DOHH2 (cell line): Measurements from ENCODE around the gene FAM118A.

Experiments used
- H3F3A ChIP-seq: fragments of 200-600 bp; sonication (generic), shearing (Covaris generic); 2 replicates; pipeline ENCODE4 v1.6.0; 2016; ENCODE audit warnings: antibody characterized with exemption, mild to moderate bottlenecking; ENCODE audit not compliant: control insufficient read depth, insufficient read depth
- H3K27ac ChIP-seq: fragments of 200-600 bp; sonication (generic); 2 replicates; pipeline ENCODE4 v1.5.1; 2014; ENCODE audit warnings: low read depth, mild to moderate bottlenecking, low read length, moderate library complexity
- H3K27me3 ChIP-seq: fragments of 200-600 bp; sonication (generic); 2 replicates; pipeline ENCODE4 v1.6.1; 2014; ENCODE audit warnings: mild to moderate bottlenecking, low read length, mixed read lengths; ENCODE audit not compliant: control insufficient read depth
- H3K36me3 ChIP-seq: fragments of 200-600 bp; sonication (generic); 2 replicates; pipeline ENCODE4 v1.6.1; 2014; ENCODE audit warnings: mild to moderate bottlenecking, low read length, moderate library complexity, mixed read lengths; ENCODE audit not compliant: control insufficient read depth
- H3K4me1 ChIP-seq: fragments of 200-600 bp; sonication (generic); 2 replicates; pipeline ENCODE4 v1.6.1; 2014; ENCODE audit warnings: mild to moderate bottlenecking, low read length, mixed read lengths; ENCODE audit not compliant: control insufficient read depth
- H3K4me2 ChIP-seq: fragments of 200-600 bp; sonication (generic); 2 replicates; pipeline ENCODE4 v1.6.0; 2014; ENCODE audit warnings: mild to moderate bottlenecking, low read length, moderate library complexity
- H3K4me3 ChIP-seq: fragments of 200-600 bp; sonication (generic); 2 replicates; pipeline ENCODE4 v1.5.1; 2014; ENCODE audit warnings: mild to moderate bottlenecking, low read length, mixed read lengths
- H3K79me2 ChIP-seq: fragments of 200-600 bp; sonication (generic); 2 replicates; pipeline ENCODE4 v1.6.1; 2014; ENCODE audit warnings: mild to moderate bottlenecking, low read length, mixed read lengths; ENCODE audit not compliant: control insufficient read depth
- H3K9me2 ChIP-seq: fragments of 200-600 bp; sonication (generic); replicated peaks from 2 replicates; pipeline ENCODE4 v1.6.1; 2014; ENCODE audit warnings: mild to moderate bottlenecking, low read length, mixed read lengths; ENCODE audit not compliant: control insufficient read depth
- H3K9me3 ChIP-seq: fragments of 200-600 bp; sonication (generic); 2 replicates; pipeline ENCODE4 v1.6.1; 2014; ENCODE audit warnings: antibody characterized with exemption, low read length, mixed read lengths; ENCODE audit not compliant: control insufficient read depth, insufficient read depth
- H4K20me1 ChIP-seq: fragments of 200-600 bp; sonication (generic); 2 replicates; pipeline ENCODE4 v1.6.0; 2014; ENCODE audit warnings: low read depth, mild to moderate bottlenecking, antibody characterized with exemption, low read length, moderate library complexity; ENCODE audit not compliant: control insufficient read depth, insufficient read depth
- EZH2phosphoT487 ChIP-seq: fragments of 200-600 bp; sonication (generic); IDR thresholded peaks from 2 replicates; pipeline ENCODE4 v1.6.1; 2017; ENCODE audit warnings: borderline replicate concordance, mild to moderate bottlenecking, antibody characterized with exemption, low read length, moderate library complexity, mixed read lengths
- TF ChIP-seq, protein P1 (sequence below): fragments of 200-600 bp; sonication (generic); IDR thresholded peaks from one replicate; pipeline ENCODE4 v1.5.1; 2014; ENCODE audit warnings: antibody characterized with exemption, mild to moderate bottlenecking, low read depth, low read length; ENCODE audit not compliant: poor library complexity, severe bottlenecking

The FAM118A gene

DNA sequence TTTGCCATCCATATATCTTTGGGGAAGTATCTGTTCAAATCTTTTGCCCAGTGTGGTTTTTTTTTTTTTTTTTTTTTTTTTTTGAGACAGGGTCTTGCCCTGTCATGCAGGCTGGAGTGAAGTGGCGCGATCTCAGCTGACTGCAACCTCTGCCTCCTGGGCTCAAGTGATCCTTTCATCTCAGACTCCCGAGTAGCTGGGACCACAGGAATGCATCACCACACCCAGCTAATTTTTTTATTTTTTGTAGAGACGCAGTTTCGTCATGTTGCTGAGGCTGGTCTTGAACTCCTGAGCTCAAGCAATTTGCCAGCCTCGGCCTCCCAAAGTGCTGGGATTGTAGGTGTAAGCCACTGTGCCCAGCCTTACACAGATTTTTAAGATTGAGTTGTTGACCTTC is 4.8 kb upstream of the FAM118A start:
- no peak overlapping the region for H3K4me3 ChIP-seq
- no peaks in the 10 kb centered on the region for H3K36me3 ChIP-seq
- no peaks in the 10 kb centered on the region for H3K79me2 ChIP-seq
- no peak for TF ChIP-seq EZH2phosphoT487
- TF ChIP-seq, protein P1, sequence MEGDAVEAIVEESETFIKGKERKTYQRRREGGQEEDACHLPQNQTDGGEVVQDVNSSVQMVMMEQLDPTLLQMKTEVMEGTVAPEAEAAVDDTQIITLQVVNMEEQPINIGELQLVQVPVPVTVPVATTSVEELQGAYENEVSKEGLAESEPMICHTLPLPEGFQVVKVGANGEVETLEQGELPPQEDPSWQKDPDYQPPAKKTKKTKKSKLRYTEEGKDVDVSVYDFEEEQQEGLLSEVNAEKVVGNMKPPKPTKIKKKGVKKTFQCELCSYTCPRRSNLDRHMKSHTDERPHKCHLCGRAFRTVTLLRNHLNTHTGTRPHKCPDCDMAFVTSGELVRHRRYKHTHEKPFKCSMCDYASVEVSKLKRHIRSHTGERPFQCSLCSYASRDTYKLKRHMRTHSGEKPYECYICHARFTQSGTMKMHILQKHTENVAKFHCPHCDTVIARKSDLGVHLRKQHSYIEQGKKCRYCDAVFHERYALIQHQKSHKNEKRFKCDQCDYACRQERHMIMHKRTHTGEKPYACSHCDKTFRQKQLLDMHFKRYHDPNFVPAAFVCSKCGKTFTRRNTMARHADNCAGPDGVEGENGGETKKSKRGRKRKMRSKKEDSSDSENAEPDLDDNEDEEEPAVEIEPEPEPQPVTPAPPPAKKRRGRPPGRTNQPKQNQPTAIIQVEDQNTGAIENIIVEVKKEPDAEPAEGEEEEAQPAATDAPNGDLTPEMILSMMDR = no peak
- peaks cover 18% of the 10 kb centered on the region for H3K27me3 ChIP-seq
- no peaks in the 10 kb centered on the region for H3F3A ChIP-seq
- no peaks in the 10 kb centered on the region for H3K9me2 ChIP-seq
- peaks cover 9% of the 10 kb centered on the region for H3K4me1 ChIP-seq
- no peak overlapping the region for H3K27ac ChIP-seq
- no peaks in the 10 kb centered on the region for H4K20me1 ChIP-seq
- H3K4me2 ChIP-seq = no peak overlapping the region
- H3K9me3 ChIP-seq = no peaks in the 10 kb centered on the region

DNA sequence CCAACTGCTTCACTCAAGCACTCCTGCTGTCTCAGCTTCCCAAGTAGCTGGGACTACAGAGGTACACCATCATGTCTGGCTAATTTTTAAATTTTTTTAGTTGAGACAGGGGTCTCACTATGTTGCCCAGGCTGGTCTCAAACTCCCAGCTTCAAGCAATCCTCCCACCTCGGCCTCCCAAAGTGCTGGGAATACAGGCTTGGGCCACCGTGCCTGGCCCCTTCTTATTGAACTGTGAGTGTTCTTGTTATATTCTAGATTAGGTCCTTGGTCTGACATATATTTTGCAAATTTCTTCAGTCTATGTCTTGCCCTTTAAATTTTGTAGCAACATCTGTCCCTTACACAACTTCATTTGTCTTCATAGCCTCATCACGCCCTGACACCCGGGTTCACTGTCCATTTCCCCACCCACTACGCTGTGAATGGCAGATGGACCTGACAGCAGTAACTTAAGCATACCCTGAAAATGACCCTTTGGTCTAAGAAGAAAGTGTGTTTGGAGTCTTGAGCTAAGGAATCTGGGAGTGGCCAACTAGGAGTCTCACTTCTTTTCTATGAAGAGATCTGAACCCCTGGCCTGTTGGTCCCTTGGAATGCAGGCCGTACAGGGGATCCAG is 4.2 kb upstream of the FAM118A start:
- H3K36me3 ChIP-seq = no peaks in the 10 kb centered on the region
- peaks cover 5% of the 10 kb centered on the region for H3K79me2 ChIP-seq
- peaks cover 15% of the 10 kb centered on the region for H3K27me3 ChIP-seq
- no peaks in the 10 kb centered on the region for H3F3A ChIP-seq
- H3K27ac ChIP-seq = no peak overlapping the region
- H4K20me1 ChIP-seq = no peaks in the 10 kb centered on the region
- peaks cover 11% of the 10 kb centered on the region for H3K4me1 ChIP-seq
- H3K9me3 ChIP-seq = no peaks in the 10 kb centered on the region
- H3K4me2 ChIP-seq = no peak overlapping the region
- TF ChIP-seq, protein P1 = no peak
- TF ChIP-seq EZH2phosphoT487 = no peak
- no peaks in the 10 kb centered on the region for H3K9me2 ChIP-seq
- H3K4me3 ChIP-seq = no peak overlapping the region

DNA sequence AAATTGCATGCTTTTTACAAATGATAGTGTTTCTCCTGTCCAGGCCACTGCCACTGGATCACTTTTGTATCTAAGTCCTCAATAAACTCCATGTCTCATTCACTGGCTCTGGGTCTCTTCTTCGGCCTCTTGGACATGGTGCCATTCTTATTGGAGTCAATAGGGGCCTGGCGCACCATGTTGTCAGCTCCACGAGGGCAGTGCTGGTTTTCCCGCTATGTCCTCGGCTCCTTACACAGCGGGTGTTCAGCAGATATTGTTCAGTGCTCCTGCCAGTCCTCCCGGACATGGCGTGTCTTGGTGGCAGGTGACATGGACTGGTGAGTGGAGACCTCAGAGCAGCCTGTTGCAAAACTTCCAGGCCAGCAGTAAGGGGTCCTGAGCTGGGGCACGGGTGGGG is 3.6 kb upstream of the FAM118A start:
- H3K4me1 ChIP-seq = peaks cover 16% of the 10 kb centered on the region
- H3K79me2 ChIP-seq = peaks cover 11% of the 10 kb centered on the region
- H3K4me2 ChIP-seq = no peak overlapping the region
- no peak for TF ChIP-seq EZH2phosphoT487
- TF ChIP-seq, protein P1 = no peak
- H3K4me3 ChIP-seq = no peak overlapping the region
- H3K36me3 ChIP-seq = no peaks in the 10 kb centered on the region
- no peaks in the 10 kb centered on the region for H3K9me3 ChIP-seq
- H3K27me3 ChIP-seq = peaks cover 12% of the 10 kb centered on the region
- H3F3A ChIP-seq = no peaks in the 10 kb centered on the region
- H3K27ac ChIP-seq = no peak overlapping the region
- H3K9me2 ChIP-seq = no peaks in the 10 kb centered on the region
- H4K20me1 ChIP-seq = peaks cover 2% of the 10 kb centered on the region; the same call in 1 of the 2 replicates
